Vagina (tissue), 2 donors: Measurements from ENCODE around the gene SNRNP200. TPM values are rescaled to one million over a fixed set of nuclear protein-coding genes. Genes with fewer than 3 reads are reported as not detected.

Experiments used
- DNase-seq, 2 donors: peaks; one replicate each; pipeline ENCODE4 v3.0.0-alpha.2; 2017; ENCODE audit errors: extremely low spot score in 2 of 2
- H3K27ac ChIP-seq: fragments of 200-600 bp; sonication (generic); one replicate; pipeline ENCODE4 v1.5.1; 2019
- H3K27me3 ChIP-seq: fragments of 200-600 bp; sonication (generic); one replicate; pipeline ENCODE4 v1.5.1; 2019
- H3K36me3 ChIP-seq, 2 donors: fragments of 200-600 bp; sonication (generic); one replicate each; pipeline ENCODE4 v1.5.1; 2017 to 2019
- H3K4me1 ChIP-seq: fragments of 200-600 bp; sonication (generic); one replicate; pipeline ENCODE4 v1.5.1; 2019
- H3K4me3 ChIP-seq, 2 donors: fragments of 200-600 bp; sonication (generic); 1 replicate in 1 of 2; 2 replicates in 1 of 2; pipeline ENCODE4 v1.5.1; 2016 to 2019
- H3K9me3 ChIP-seq: fragments of 200-600 bp; sonication (generic); one replicate; pipeline ENCODE4 v1.5.1; 2019
- POLR2A ChIP-seq, 2 donors: fragments of 450-650 bp; IDR thresholded peaks; one replicate each; pipeline ENCODE4 v1.6.1; 2017; ENCODE audit warnings: antibody characterized with exemption in 2 of 2, mild to moderate bottlenecking in 2 of 2, moderate library complexity in 2 of 2
- POLR2AphosphoS5 ChIP-seq, 2 donors: sonication (generic); formaldehyde crosslinking; IDR thresholded peaks; one replicate each; pipeline ENCODE4 v1.9.0; 2017; ENCODE audit warnings: antibody characterized with exemption in 2 of 2, mild to moderate bottlenecking in 2 of 2, low read depth in 1 of 2; ENCODE audit not compliant: insufficient read depth in 1 of 2
- intact Hi-C: fragments of 100-400 bp; cut with DNase I; formaldehyde crosslinking; loops from one replicate; pipeline ENCODE4 v1.15.1; 2023
- total RNA-seq: library from RNA; depleted of rRNA; stranded (reverse); fragments of >200 nt; gene quantifications from one replicate; pipeline ENCODE4 v1.2.3, GENCODE V29; 2016
- TF ChIP-seq, protein P1 (sequence below), 3 experiments: fragments of 450-650 bp in 2 of 3; fragments of 200-600 bp in 1 of 3; sonication (generic) in 1 of 3; IDR thresholded peaks; one replicate each; pipeline ENCODE4 v1.5.1; 2017 to 2019; ENCODE audit warnings: antibody characterized with exemption in 3 of 3, mild to moderate bottlenecking in 2 of 3, moderate library complexity in 2 of 3

Gene SNRNP200
- total RNA-seq, 1 donor from 2014 or later: 129 TPM

DNA sequence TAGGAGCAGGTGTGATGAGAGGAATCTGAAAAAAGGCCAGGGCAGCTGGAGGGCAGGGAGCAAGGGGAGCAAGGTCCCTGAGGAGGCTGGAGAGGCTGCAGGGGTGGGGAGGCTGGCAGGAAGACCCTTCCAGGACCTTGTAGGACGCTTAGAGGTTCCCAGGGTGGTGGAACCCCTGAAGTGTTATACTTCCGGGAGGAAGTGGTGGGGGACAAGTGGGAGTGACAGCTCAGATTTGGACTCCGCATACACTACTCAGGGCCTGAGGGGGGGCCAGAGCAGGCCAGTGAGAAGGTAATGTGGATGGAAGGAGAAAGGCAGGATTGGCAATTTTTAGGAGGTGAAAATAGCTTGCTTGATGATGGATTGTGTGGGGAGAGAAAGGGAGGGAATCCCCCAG, 28.4 kb upstream of the SNRNP200 start:
- intact Hi-C loops: no loop called here
- Histone ChIP-seq H3K4me3 (no peak overlapping the region), H3K36me3 (no peaks in the 10 kb centered on the region), H3K4me1 (peaks cover 17% of the 10 kb centered on the region), H3K27me3 (no peaks in the 10 kb centered on the region), H3K27ac (no peak overlapping the region), H3K9me3 (no peaks in the 10 kb centered on the region)
- TF ChIP-seq POLR2AphosphoS5 (IDR thresholded peaks at IDR 0.05; ENCODE audit: insufficient read depth in 1 of 2, low read depth in 1 of 2) (no peak), POLR2A (IDR thresholded peaks at IDR 0.05) (no peak)
- TF ChIP-seq, protein P1, sequence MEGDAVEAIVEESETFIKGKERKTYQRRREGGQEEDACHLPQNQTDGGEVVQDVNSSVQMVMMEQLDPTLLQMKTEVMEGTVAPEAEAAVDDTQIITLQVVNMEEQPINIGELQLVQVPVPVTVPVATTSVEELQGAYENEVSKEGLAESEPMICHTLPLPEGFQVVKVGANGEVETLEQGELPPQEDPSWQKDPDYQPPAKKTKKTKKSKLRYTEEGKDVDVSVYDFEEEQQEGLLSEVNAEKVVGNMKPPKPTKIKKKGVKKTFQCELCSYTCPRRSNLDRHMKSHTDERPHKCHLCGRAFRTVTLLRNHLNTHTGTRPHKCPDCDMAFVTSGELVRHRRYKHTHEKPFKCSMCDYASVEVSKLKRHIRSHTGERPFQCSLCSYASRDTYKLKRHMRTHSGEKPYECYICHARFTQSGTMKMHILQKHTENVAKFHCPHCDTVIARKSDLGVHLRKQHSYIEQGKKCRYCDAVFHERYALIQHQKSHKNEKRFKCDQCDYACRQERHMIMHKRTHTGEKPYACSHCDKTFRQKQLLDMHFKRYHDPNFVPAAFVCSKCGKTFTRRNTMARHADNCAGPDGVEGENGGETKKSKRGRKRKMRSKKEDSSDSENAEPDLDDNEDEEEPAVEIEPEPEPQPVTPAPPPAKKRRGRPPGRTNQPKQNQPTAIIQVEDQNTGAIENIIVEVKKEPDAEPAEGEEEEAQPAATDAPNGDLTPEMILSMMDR (IDR thresholded peaks at IDR 0.05): no peak
- DNase-seq: no peak

DNA sequence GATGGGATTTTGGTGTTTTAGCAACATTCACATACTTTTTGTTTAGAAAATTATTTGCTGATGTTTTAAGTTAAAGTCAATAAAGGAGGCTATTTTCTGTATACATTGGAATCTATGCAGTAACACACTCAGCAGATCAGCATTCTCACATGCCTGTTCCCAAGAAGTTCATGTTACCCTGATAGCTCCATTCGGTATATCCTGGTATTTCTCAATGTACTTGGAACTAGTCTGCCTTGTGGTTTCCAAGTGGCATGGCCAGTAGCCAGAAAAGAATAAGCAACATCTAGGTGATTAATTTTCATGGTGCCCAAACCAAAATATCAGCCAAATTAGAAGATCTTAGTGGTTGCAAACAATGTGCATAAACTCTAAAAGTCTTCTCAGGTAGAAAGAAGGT, 25.1 kb upstream of the SNRNP200 start:
- no peaks in the 10 kb centered on the region for H3K36me3 ChIP-seq
- no peak for DNase-seq
- intact Hi-C loops: no loop called here
- H3K9me3 ChIP-seq: no peaks in the 10 kb centered on the region
- H3K4me3 ChIP-seq: no peak overlapping the region
- TF ChIP-seq POLR2AphosphoS5 (IDR thresholded peaks at IDR 0.05; ENCODE audit: insufficient read depth in 1 of 2, low read depth in 1 of 2) (no peak), POLR2A (IDR thresholded peaks at IDR 0.05) (no peak)
- TF ChIP-seq, protein P1 (IDR thresholded peaks at IDR 0.05): no peak
- H3K27ac ChIP-seq: no peak overlapping the region
- H3K27me3 ChIP-seq: no peaks in the 10 kb centered on the region
- peaks cover 18% of the 10 kb centered on the region for H3K4me1 ChIP-seq

DNA sequence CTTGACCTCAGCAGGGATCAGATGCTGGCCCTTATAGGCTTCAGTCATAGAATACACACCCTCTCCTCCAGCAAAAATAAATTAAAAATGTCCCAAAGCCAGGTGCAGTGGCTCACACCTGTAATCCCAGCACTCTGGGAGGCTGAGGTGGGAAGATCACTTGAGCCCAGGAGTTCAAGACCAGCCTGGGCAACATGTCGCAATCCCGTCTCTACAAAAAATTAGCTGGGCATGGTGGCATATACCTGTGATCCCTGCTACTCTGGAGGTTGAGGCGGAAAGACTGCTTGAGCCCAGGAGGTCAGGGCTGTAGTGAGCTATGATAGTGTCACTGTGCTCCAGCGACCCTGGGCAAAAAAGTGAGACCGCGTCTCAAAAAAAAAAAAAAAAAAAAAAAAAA, 24.5 kb upstream of the SNRNP200 start:
- H3K4me3 ChIP-seq: no peak overlapping the region
- H3K27ac ChIP-seq: no peak overlapping the region
- peaks cover 19% of the 10 kb centered on the region for H3K4me1 ChIP-seq
- H3K9me3 ChIP-seq: no peaks in the 10 kb centered on the region
- no peaks in the 10 kb centered on the region for H3K27me3 ChIP-seq
- TF ChIP-seq, protein P1 (IDR thresholded peaks at IDR 0.05): no peak
- no peak for TF ChIP-seq POLR2A (IDR thresholded peaks at IDR 0.05)
- TF ChIP-seq POLR2AphosphoS5 (IDR thresholded peaks at IDR 0.05; ENCODE audit: insufficient read depth in 1 of 2, low read depth in 1 of 2): no peak
- H3K36me3 ChIP-seq: no peaks in the 10 kb centered on the region
- no peak for DNase-seq
- intact Hi-C loops: no loop called here

DNA sequence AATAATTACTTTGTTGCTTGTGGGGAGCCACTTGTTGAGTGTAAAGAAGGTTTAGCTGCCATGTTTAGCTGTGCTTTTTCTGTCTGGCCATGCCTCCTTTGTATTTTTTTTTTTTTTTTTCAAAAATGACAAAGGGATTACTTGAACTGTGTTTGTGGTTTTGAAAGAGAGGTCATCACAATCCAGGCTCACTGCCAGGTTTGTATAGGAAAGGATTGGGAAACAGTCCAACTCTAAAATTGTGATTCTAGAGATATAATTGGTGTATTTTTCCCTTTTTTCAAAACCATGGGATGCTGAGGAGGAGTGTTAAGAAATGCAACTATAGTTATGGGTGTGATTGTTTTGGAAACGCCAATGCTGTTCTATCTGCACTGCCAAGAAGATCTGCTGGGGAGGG, 24.1 kb upstream of the SNRNP200 start:
- DNase-seq: no peak
- Histone ChIP-seq H3K9me3 (no peaks in the 10 kb centered on the region), H3K4me1 (peaks cover 18% of the 10 kb centered on the region), H3K27ac (no peak overlapping the region), H3K27me3 (no peaks in the 10 kb centered on the region), H3K36me3 (no peaks in the 10 kb centered on the region), H3K4me3 (no peak overlapping the region)
- TF ChIP-seq POLR2AphosphoS5 (IDR thresholded peaks at IDR 0.05; ENCODE audit: insufficient read depth in 1 of 2, low read depth in 1 of 2) (no peak), POLR2A (IDR thresholded peaks at IDR 0.05) (no peak)
- TF ChIP-seq, protein P1 (IDR thresholded peaks at IDR 0.05): no peak
- intact Hi-C loops: no loop called here

DNA sequence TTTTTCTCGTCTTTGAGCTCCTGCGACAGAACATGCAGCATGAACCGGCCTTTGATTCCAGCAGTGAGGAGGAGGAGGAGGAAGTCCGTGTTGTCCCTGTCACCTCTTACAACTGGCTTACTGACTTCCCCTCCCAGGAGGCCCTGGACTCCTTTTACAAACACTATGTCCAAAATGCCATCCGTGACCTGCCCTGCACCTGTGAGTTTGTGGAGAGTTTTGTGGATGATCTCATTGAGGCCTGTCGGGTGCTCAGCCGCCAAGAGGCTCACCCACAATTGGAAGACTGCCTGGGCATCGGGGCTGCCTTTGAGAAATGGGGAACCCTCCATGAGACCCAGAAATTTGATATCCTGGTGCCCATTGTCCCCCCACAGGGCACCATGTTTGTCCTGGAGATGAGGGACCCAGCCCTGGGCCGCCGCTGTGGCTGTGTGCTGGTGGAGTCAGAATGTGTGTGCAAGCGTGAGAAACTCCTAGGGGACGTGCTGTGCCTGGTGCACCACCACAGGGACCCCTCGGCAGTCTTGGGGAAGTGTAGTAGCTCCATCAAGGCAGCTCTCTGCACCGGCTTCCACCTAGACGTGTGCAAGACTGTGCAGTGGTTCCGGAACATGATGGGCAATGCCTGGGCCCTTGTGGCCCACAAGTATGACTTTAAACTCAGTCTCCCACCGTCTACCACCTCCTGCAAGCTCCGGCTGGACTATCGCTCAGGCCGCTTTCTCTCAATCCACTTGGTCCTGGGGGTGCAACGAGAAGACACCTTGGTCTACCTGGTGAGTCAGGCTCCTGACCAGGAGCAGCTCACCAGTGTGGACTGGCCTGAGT, 21.9 kb upstream of the SNRNP200 start:
- no peak for DNase-seq
- Histone ChIP-seq H3K27ac (no peak overlapping the region), H3K9me3 (no peaks in the 10 kb centered on the region), H3K27me3 (no peaks in the 10 kb centered on the region), H3K36me3 (no peaks in the 10 kb centered on the region), H3K4me3 (no peak overlapping the region), H3K4me1 (peaks cover 17% of the 10 kb centered on the region)
- TF ChIP-seq POLR2AphosphoS5 (IDR thresholded peaks at IDR 0.05; ENCODE audit: insufficient read depth in 1 of 2, low read depth in 1 of 2) (no peak), POLR2A (IDR thresholded peaks at IDR 0.05) (no peak)
- TF ChIP-seq, protein P1 (IDR thresholded peaks at IDR 0.05): no peak
- intact Hi-C loops: no loop called here
